GM19099 (cell line): Measurements from ENCODE around the gene MYH7.

Experiments used
- POLR2A ChIP-seq: IDR thresholded peaks from 3 replicates; pipeline ENCODE4 v1.6.1; 2011; ENCODE audit warnings: low read depth; ENCODE audit not compliant: insufficient read length; ENCODE audit errors: extremely low read depth

Gene MYH7

GRCh38 chr14:23454445-23454856, 19.0 kb upstream of the MYH7 start:
- TF ChIP-seq POLR2A, result no peak

DNA sequence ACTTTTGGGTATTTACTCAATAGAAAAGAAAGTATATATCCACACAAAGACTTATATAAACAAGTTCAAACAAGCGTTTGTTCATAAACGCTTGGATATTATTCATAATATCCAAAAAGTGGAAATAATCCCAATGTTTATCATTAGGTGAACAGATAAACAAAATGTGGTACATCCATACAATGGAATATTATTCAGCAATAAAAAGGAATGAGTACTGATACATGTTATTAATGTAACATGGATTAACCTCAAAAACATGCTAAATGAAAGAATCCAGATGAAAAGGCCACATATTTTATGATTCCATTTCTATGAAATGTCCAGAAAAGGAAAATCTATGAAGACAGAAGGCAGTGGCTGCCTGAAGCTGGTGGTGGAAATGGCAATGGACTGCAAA, 16.8 kb upstream of the MYH7 start:
- no peak for TF ChIP-seq POLR2A

DNA sequence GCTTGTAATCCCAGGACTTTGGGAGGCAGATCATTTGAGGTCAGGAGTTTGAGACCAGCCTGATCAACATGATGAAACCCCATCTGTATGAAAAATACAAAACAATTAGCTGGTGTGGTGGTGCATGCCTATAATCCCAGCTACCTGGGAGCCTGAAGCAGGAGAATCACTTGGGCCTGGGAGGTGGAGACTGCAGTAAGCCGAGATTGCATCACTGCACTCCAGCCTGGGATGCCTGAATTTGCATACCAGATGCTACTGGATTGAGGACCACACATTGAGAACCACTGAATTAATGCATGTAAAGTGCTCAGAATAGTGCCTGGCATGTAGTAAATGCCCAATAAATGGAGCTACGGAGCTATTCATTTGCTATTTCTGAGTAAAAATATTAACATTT, 14.9 kb upstream of the MYH7 start:
- no peak for TF ChIP-seq POLR2A

GRCh38 chr14:23449314-23449713, 13.9 kb upstream of the MYH7 start:
- TF ChIP-seq POLR2A, result no peak

DNA sequence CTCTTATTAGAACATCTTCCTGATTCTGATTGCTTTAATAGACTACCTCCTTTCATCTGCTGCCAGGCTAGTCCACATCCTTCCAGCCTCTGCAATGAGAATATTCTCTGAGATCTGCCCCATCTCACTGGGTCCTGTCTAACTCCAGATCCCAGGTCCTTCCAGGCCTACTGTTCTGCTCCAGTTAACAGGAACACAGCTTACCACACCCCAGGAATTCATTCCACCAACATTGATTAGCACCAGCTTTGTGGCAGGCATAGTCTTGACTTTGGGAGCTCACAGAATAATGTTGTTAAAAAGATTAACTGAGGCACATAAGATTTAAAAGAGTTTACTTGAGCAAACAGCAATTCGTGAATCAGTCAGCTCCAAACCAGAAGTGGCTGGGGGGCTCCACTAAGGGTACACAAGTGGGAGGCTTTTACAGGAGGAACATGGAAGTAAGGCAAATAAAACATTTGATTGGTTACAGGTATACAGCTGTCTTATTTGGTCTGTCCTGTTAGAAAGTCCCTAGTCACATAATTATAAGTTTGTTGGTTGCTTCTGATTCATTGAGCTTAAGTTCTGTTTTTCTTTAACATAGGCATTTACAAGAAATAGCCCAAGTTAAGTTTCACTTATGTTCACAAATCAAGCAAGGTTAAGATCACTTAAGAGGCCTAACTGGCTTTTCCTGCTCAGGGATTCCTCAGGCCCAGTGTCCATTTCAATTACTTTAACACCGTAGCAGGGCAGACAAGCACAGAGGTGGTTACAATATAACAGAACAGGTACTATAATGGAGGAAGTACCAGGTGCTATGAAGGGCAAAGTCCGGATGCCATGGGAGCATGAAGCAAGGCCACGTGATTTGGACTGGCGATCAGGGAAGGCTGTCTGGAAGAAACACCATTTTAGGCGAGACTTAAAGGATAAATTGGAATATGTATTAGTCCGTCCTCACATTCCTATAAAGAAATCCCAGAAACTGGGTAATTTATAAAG, 12.2 kb upstream of the MYH7 start:
- no peak for TF ChIP-seq POLR2A

DNA sequence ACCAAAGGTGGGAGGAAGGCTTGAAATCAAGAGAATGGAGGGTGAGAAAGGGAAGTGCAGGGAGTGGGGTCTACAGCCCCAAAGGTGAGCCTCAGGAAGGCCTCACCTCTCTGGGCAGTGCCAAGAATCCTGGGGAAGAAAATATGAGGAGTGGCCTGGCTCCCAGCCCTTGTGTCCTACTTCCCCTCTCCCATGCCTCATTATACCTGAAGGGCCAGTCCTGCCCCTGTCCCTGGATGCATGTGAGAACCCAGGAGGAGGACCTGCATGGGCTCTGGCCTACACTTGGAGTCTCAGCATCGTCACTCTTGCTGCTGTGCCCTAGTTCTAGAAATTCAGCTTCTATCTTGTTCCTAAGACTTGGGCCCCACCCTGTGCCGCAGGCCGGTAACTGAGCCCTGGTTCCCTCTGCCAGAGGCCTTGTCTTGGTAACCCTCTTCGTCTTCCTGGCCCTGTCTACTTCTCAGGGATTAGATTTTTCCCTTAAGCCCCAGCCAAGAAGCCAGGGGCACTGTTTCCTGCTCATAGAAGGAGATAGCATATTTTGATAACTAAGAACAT, 10.9 kb upstream of the MYH7 start:
- TF ChIP-seq POLR2A, result no peak

- no peak for TF ChIP-seq POLR2A
Observed at GRCh38 chr14:23445773-23446172, 10.3 kb upstream of the MYH7 start.

DNA sequence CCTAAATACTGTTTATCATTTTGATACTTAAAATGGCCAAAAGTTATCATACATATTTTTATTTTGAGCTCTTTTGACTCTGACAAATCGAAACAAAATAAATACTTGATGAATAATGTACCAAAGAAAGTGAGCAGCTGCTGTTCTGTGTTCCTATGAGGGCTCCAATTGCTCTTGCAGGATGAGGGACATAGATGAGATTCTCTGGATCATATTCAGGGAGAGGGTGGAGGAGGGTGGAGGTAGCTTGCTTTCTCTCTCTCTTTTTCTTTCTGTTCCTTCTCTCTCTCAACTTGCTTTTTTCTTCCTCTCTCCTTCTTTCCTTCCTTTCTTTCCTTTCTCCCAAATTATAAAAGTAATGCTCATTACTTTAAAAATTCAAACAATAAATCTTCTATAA, 8.9 kb upstream of the MYH7 start:
- TF ChIP-seq POLR2A, result no peak

DNA sequence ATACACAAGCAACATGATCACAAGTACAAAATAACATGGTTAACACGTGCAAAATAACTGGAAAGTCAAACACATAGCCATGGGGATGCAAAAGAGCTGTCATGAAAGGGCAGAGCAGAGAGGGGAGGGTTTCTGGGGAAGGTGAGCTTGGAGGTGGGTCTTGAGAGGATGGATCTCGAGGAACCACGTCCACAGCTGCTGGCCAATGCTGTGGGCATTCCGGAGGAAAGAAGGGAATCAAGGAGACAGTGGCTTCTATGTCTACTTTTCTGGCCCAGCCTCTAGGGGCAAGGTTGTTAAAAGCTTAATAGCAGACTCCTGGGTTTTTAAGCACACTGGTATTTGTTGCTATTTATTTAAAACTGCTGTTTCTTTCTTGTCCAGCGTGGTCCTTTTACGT, 8.4 kb upstream of the MYH7 start:
- no peak for TF ChIP-seq POLR2A

DNA sequence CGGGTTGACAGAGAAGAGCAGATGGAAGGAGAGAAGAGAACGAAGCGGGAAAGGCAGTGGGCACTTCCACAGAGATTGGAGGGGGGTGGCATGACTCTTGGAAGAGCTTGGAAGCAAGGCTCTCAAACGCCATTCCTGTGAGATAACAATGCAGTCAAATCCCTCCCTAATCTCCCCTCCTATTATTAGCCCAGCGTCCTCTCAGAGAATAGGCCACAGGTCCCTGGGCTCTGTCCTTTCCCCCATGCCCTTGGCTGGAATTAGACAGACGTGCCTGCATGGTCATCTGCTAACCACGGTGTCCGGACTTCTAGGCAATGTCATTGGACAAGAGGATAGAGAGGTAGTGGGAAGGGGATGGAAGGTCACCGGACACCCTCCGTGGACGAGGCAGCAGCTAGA, 8.0 kb upstream of the MYH7 start:
- TF ChIP-seq POLR2A, result no peak

GRCh38 chr14:23442721-23443356, 7.4 kb upstream of the MYH7 start:
- TF ChIP-seq POLR2A, result no peak

- TF ChIP-seq POLR2A, result no peak
Observed at GRCh38 chr14:23441076-23441475, 5.6 kb upstream of the MYH7 start.

- TF ChIP-seq POLR2A, result no peak
Observed at GRCh38 chr14:23439107-23439835, 3.8 kb upstream of the MYH7 start.

- TF ChIP-seq POLR2A, result no peak
Observed at GRCh38 chr14:23438101-23438971, 2.9 kb upstream of the MYH7 start.
